Panc1 (cell line): Measurements from ENCODE around the gene TMEM187. TPM values are rescaled to one million over a fixed set of nuclear protein-coding genes. Genes with fewer than 3 reads are reported as not detected.
A peak's percentile ranks its signal among the peaks of the same experiment; 100 is the strongest.

ENCODE experiments used
- ATAC-seq: fragments of 200-7000 bp; cut with Tn5 transposase; 2 replicates; pipeline ENCODE4 v1.9.1; 2020; ENCODE audit warnings: mild to moderate bottlenecking, moderate library complexity
- BruUV-seq: library from RNA; stranded (reverse); fragments of 400-500 nt; replicated peaks from 2 replicates; lab custom pipeline; 2021; lab: Mats Ljungman, UMichigan
- CTCF ChIA-PET: fragments of 300-600 bp; sonication (Branson Sonifier 250); formaldehyde crosslinking; loops from one replicate; lab custom pipeline; 2022; ENCODE audit warnings: antibody characterized with exemption; lab: Charles Lee
- POLR2A ChIA-PET: fragments of 300-600 bp; sonication (Branson Sonifier 250); formaldehyde crosslinking; loops from one replicate; lab custom pipeline; 2022; ENCODE audit warnings: antibody characterized with exemption; lab: Charles Lee
- DNase-seq: peaks from one replicate; pipeline ENCODE4 v3.0.0-alpha.2; 2010; ENCODE audit warnings: low read depth, low spot score
- H3K27ac ChIP-seq: 2 replicates; pipeline ENCODE4 v1.5.1; 2011; ENCODE audit warnings: mild to moderate bottlenecking, low read length, inconsistent platforms
- H3K27me3 ChIP-seq: fragments of 200-500 bp; sonication (Bioruptor generic); 2 replicates; pipeline ENCODE4 v1.6.0; 2014; ENCODE audit warnings: low read length, inconsistent platforms; ENCODE audit not compliant: control insufficient read depth, insufficient read depth
- H3K36me3 ChIP-seq: fragments of 200-500 bp; sonication (Bioruptor generic); 2 replicates; pipeline ENCODE4 v1.5.1; 2014; ENCODE audit warnings: inconsistent platforms, mild to moderate bottlenecking, low read length, moderate library complexity; ENCODE audit not compliant: control insufficient read depth, insufficient read depth
- H3K4me1 ChIP-seq: 2 replicates; pipeline ENCODE4 v1.5.1; 2011; ENCODE audit warnings: inconsistent platforms, mild to moderate bottlenecking, low read length, moderate library complexity; ENCODE audit not compliant: control insufficient read depth, insufficient read depth
- H3K4me3 ChIP-seq, 2 experiments: 2 replicates each; pipeline ENCODE4 v1.5.1; 2011 to 2012; ENCODE audit warnings: low read depth in 2 of 2, low read length in 2 of 2, mild to moderate bottlenecking in 2 of 2, inconsistent platforms in 1 of 2, moderate library complexity in 1 of 2
- H3K9me3 ChIP-seq: fragments of 200-500 bp; sonication (Bioruptor generic); 2 replicates; pipeline ENCODE4 v1.5.1; 2014; ENCODE audit warnings: low read depth, mild to moderate bottlenecking, inconsistent platforms, low read length, moderate library complexity; ENCODE audit not compliant: control insufficient read depth, insufficient read depth
- POLR2AphosphoS5 ChIP-seq: IDR thresholded peaks from 2 replicates; pipeline ENCODE4 v1.6.1; 2012; ENCODE audit warnings: mild to moderate bottlenecking, low read depth, low read length, moderate library complexity
- SIN3A ChIP-seq: IDR thresholded peaks from 2 replicates; pipeline ENCODE4 v1.6.1; 2012; ENCODE audit warnings: low read depth, mild to moderate bottlenecking, low read length, moderate library complexity, borderline replicate concordance; ENCODE audit not compliant: insufficient read depth
- TCF7L2 ChIP-seq: IDR thresholded peaks from 2 replicates; pipeline ENCODE4 v1.6.1; 2011; ENCODE audit warnings: mild to moderate bottlenecking, low read depth, low read length, inconsistent platforms
- in situ Hi-C: cut with HindIII; loops from 2 replicates; pipeline ENCODE4 v1.10.0; 2016; ENCODE audit warnings: low sequenced_read_pairs, low pct_unique_long_range_greater_than_20kb
- intact Hi-C: fragments of 100-400 bp; cut with micrococcal nuclease; formaldehyde crosslinking; loops from one replicate; pipeline ENCODE4 v1.10.0; 2022; ENCODE audit not compliant: unreplicated experiment
- total RNA-seq: library from RNA; stranded (reverse); gene quantifications from one replicate; pipeline ENCODE4 v1.2.1, GENCODE V29; 2021; ENCODE audit not compliant: unreplicated experiment
- TF ChIP-seq, protein P1 (sequence below), 2 experiments: IDR thresholded peaks; 2 replicates each; pipeline ENCODE4 v1.6.1; 2011 to 2012; ENCODE audit warnings: low read depth in 2 of 2, control low read depth in 1 of 2, low read length in 1 of 2, mild to moderate bottlenecking in 1 of 2, moderate library complexity in 1 of 2; ENCODE audit not compliant: insufficient read depth in 1 of 2
- TF ChIP-seq, protein P2 (sequence below): fragments of 450-650 bp; IDR thresholded peaks from 2 replicates; pipeline ENCODE4 v1.5.1; 2017; ENCODE audit warnings: mild to moderate bottlenecking

Gene TMEM187
- total RNA-seq, 1 experiment from 2014 or later, result 15.7 TPM

DNA sequence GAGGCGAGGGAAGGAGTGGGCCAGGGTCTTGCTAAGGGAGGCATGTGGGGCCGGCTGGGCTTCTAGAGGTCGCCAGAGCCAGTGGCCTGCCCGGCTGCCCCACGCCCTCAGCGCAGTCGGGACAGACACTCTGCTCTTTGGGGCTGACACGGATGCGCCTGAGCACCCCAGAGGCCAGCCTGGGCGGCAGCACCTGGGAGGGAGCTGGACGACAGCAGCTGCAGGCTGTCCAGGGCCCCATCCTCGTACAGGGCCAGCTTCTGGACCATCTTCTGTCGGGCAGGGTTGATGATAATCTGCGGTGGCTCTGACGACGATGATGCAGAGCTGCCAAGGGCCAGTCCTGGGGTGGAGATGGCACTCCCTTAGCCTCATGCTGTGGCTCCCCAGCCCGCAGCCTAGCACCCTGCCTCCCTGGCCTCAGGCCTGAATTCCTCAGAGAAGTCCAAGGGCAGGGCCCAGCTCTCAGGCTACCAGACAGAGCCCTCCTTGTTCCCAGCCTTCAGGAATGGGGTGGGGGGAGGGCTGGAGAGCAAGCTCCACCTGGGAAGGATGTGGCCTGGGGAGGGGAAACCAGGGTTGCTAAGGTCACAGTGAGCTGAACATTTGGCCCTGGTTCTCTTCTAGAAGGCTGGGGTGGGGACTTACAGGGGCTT is 39.9 kb downstream of the TMEM187 start:
- Histone ChIP-seq H3K4me3 (no peak overlapping the region), H3K27ac (peak overlapping the region; percentile 36; the same call in 1 of the 2 replicates), H3K36me3 (no peaks in the 10 kb centered on the region; the same call in 1 of the 2 replicates), H3K27me3 (no peaks in the 10 kb centered on the region), H3K9me3 (no peaks in the 10 kb centered on the region), H3K4me1 (peaks cover 14% of the 10 kb centered on the region; the same call in 1 of the 2 replicates)
- in situ Hi-C loops, result no loop called here
- DNase-seq (no peak), ATAC-seq (peak; percentile 13; the same call in 1 of the 2 replicates)
- no TSS peak for BruUV-seq
- intact Hi-C loops, result no loop called here
- CTCF ChIA-PET, result interaction anchor here (0.7 to 1.6 kb wide), 2 partner anchors 7 to 15 kb away, joined by 4 to 6 read pairs; no protein-coding TSS in a partner anchor
- TF ChIP-seq, protein P1, sequence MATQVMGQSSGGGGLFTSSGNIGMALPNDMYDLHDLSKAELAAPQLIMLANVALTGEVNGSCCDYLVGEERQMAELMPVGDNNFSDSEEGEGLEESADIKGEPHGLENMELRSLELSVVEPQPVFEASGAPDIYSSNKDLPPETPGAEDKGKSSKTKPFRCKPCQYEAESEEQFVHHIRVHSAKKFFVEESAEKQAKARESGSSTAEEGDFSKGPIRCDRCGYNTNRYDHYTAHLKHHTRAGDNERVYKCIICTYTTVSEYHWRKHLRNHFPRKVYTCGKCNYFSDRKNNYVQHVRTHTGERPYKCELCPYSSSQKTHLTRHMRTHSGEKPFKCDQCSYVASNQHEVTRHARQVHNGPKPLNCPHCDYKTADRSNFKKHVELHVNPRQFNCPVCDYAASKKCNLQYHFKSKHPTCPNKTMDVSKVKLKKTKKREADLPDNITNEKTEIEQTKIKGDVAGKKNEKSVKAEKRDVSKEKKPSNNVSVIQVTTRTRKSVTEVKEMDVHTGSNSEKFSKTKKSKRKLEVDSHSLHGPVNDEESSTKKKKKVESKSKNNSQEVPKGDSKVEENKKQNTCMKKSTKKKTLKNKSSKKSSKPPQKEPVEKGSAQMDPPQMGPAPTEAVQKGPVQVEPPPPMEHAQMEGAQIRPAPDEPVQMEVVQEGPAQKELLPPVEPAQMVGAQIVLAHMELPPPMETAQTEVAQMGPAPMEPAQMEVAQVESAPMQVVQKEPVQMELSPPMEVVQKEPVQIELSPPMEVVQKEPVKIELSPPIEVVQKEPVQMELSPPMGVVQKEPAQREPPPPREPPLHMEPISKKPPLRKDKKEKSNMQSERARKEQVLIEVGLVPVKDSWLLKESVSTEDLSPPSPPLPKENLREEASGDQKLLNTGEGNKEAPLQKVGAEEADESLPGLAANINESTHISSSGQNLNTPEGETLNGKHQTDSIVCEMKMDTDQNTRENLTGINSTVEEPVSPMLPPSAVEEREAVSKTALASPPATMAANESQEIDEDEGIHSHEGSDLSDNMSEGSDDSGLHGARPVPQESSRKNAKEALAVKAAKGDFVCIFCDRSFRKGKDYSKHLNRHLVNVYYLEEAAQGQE (IDR thresholded peaks at IDR 0.05; ENCODE audit: insufficient read depth in 1 of 2, low read depth in 2 of 2, low read length in 1 of 2), result no peak
- no peak for TF ChIP-seq TCF7L2
- POLR2A ChIA-PET, result no interaction called here

DNA sequence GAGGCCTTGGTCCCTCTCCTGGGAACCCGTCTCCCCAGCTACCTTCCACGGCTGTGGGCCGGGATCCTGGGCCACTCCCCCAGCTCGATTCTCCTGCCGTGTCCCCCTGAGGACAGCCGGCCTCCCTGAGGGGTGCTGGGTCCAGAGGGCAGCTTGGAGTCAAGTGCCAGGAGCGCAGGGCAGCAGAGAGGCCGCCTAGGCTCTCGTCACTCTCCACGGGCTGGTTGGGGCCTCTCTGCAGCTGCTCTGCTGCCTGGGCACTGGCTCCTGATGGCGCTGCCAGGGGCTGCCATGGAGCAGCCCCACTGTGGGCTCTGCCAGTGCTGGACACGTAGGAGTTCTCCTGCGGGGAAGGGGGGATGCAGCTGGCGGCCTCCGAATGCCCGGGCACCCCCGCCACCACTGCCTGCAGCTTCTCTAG is 40.5 kb downstream of the TMEM187 start:
- in situ Hi-C loops (no loop called here), intact Hi-C loops (no loop called here)
- H3K4me1 ChIP-seq, result peaks cover 18% of the 10 kb centered on the region
- ATAC-seq (no peak), DNase-seq (no peak)
- no peaks in the 10 kb centered on the region for H3K9me3 ChIP-seq
- H3K27me3 ChIP-seq, result no peaks in the 10 kb centered on the region
- TF ChIP-seq, protein P1 (IDR thresholded peaks at IDR 0.05; ENCODE audit: insufficient read depth in 1 of 2, low read depth in 2 of 2, low read length in 1 of 2), result no peak
- TF ChIP-seq, protein P2, sequence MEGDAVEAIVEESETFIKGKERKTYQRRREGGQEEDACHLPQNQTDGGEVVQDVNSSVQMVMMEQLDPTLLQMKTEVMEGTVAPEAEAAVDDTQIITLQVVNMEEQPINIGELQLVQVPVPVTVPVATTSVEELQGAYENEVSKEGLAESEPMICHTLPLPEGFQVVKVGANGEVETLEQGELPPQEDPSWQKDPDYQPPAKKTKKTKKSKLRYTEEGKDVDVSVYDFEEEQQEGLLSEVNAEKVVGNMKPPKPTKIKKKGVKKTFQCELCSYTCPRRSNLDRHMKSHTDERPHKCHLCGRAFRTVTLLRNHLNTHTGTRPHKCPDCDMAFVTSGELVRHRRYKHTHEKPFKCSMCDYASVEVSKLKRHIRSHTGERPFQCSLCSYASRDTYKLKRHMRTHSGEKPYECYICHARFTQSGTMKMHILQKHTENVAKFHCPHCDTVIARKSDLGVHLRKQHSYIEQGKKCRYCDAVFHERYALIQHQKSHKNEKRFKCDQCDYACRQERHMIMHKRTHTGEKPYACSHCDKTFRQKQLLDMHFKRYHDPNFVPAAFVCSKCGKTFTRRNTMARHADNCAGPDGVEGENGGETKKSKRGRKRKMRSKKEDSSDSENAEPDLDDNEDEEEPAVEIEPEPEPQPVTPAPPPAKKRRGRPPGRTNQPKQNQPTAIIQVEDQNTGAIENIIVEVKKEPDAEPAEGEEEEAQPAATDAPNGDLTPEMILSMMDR, result no peak
- TF ChIP-seq TCF7L2, result no peak
- TF ChIP-seq SIN3A, result no peak
- no peak for TF ChIP-seq POLR2AphosphoS5
- BruUV-seq, result no TSS peak
- H3K4me3 ChIP-seq, result no peak overlapping the region
- POLR2A ChIA-PET, result no interaction called here
- CTCF ChIA-PET, result interaction anchor here (0.7 to 1.6 kb wide), 3 partner anchors 8 to 14 kb away, joined by 3 to 6 read pairs (median 4); no protein-coding TSS in a partner anchor
- H3K36me3 ChIP-seq, result no peaks in the 10 kb centered on the region; the same call in 1 of the 2 replicates
- peak overlapping the region; percentile 36; the same call in 1 of the 2 replicates for H3K27ac ChIP-seq
